Left ventricle myocardium inferior (tissue), 1 donor: Measurements from ENCODE around the gene TSPAN3. TPM values are rescaled to one million over a fixed set of nuclear protein-coding genes. Genes with fewer than 3 reads are reported as not detected.

Source experiments
- DNase-seq: peaks from one replicate; pipeline ENCODE4 v3.0.0-alpha.2; 2020
- H3K27ac ChIP-seq: fragments of 200-600 bp; replicated peaks from 2 replicates; pipeline ENCODE4 v1.8.0; 2021
- H3K27me3 ChIP-seq: fragments of 200-600 bp; 2 replicates; pipeline ENCODE4 v1.8.0; 2021; ENCODE audit warnings: low read depth
- H3K36me3 ChIP-seq: fragments of 200-600 bp; 2 replicates; pipeline ENCODE4 v1.8.0; 2021
- H3K4me1 ChIP-seq: fragments of 200-600 bp; 2 replicates; pipeline ENCODE4 v1.8.0; 2021
- H3K4me3 ChIP-seq: fragments of 200-600 bp; 2 replicates; pipeline ENCODE4 v1.8.0; 2021; ENCODE audit warnings: mild to moderate bottlenecking, moderate library complexity
- H3K9me3 ChIP-seq: fragments of 200-600 bp; replicated peaks from 2 replicates; pipeline ENCODE4 v1.8.0; 2021
- intact Hi-C: fragments of 100-400 bp; cut with micrococcal nuclease; formaldehyde crosslinking; loops from one replicate; pipeline ENCODE4 v1.11.0; 2022
- total RNA-seq: library from RNA; stranded (reverse); fragmentation: NEBNext Ultra II Directional; extraction: Animal tissue kit (Norgen Biotek cat#: 25700); gene quantifications from one replicate; pipeline ENCODE4 v1.2.1, GENCODE V29; 2021
- TF ChIP-seq, protein P1 (sequence below): fragments of 200-600 bp; IDR thresholded peaks from 2 replicates; pipeline ENCODE4 v1.8.0; 2021; ENCODE audit warnings: antibody characterized with exemption, mild to moderate bottlenecking, borderline replicate concordance
- donor health status: DM: no; HTN: yes; CAD: no; lungs with severe emphysema.

TSPAN3 gene
- total RNA-seq, 1 donor from 2014 or later, result 98.6 TPM

DNA sequence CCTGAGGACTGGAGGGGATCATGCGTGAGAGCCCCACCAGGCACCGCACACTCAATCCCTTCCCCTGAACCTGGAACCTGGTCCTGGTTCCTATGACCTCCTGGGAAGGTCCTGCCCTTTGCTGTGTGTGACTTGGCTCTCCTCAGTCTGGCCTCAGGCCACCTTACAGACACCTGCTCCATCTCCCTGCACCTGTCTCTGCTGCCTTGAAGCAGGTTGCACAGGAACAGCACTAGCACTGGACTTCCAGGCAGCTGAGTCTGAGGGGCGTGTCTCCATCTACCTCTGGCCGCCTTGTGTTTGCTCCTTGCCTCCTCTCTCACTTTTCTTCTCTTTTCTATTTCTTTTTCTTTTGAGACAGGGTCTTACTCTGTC, 60.6 kb downstream of the TSPAN3 start:
- intact Hi-C loops, result no loop called here
- H3K4me3 ChIP-seq, result no peak overlapping the region
- no peak for DNase-seq
- H3K4me1 ChIP-seq, result peaks cover 2% of the 10 kb centered on the region
- no peaks in the 10 kb centered on the region for H3K36me3 ChIP-seq
- H3K27me3 ChIP-seq, result no peaks in the 10 kb centered on the region
- no peaks in the 10 kb centered on the region for H3K9me3 ChIP-seq
- TF ChIP-seq, protein P1, sequence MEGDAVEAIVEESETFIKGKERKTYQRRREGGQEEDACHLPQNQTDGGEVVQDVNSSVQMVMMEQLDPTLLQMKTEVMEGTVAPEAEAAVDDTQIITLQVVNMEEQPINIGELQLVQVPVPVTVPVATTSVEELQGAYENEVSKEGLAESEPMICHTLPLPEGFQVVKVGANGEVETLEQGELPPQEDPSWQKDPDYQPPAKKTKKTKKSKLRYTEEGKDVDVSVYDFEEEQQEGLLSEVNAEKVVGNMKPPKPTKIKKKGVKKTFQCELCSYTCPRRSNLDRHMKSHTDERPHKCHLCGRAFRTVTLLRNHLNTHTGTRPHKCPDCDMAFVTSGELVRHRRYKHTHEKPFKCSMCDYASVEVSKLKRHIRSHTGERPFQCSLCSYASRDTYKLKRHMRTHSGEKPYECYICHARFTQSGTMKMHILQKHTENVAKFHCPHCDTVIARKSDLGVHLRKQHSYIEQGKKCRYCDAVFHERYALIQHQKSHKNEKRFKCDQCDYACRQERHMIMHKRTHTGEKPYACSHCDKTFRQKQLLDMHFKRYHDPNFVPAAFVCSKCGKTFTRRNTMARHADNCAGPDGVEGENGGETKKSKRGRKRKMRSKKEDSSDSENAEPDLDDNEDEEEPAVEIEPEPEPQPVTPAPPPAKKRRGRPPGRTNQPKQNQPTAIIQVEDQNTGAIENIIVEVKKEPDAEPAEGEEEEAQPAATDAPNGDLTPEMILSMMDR, result no peak
- no peak overlapping the region for H3K27ac ChIP-seq

DNA sequence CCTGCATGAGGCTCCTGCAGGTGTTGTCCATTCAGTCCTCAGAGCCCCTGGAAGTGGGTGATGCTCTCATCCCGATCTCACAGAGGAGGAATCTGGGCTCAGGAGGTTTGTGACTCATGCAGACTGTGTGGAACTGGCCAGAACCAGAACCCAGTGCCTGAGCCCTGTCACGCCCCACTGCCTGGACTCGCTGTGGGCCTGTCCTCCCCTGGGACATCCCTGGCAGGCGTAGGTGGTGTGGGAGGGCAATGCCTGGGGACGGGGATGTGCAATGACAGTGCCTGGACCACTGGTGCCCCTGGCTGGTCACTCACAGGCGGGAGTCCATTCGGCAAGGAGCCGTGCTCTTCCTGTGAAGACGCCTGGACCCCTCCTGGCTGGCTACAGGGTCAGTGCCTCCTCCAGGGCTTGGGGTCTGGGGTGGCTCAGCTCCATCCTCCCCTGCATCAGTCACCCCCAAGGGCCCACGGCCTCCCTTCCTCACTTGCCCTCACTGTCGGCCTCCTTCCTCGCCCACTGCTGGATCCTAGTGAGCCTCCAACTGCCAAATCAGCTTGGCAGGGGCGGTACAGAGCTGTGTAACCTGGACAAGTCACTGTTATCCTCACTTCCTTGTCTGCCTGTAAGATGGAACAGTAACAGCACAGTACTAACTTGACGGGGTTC, 61.1 kb downstream of the TSPAN3 start:
- H3K27ac ChIP-seq, result no peak overlapping the region
- TF ChIP-seq, protein P1, result no peak
- no peaks in the 10 kb centered on the region for H3K4me1 ChIP-seq
- H3K36me3 ChIP-seq, result no peaks in the 10 kb centered on the region
- no peaks in the 10 kb centered on the region for H3K27me3 ChIP-seq
- intact Hi-C loops, result no loop called here
- H3K9me3 ChIP-seq, result no peaks in the 10 kb centered on the region
- H3K4me3 ChIP-seq, result no peak overlapping the region
- DNase-seq, result no peak

DNA sequence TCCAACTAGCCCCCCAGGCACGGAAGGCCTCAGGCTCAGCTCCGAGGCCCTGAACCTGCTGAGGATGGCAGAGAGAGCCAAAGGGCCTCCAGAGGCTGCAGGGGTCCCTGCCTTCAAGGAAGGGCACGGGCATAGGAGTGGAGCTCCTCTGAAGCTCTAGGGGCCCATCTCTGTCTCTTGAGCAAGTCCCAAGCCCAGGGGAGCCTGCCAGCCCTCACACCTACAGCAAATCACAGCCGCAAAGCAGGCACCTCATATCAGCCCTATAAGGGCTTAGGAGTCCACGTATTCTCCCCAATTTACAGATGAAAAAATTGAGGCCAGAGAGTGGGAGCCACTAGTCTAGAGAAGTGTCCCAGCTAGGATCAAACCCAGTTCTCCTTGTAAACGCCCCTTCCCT, 61.7 kb downstream of the TSPAN3 start:
- H3K4me1 ChIP-seq, result no peaks in the 10 kb centered on the region
- no peak overlapping the region for H3K4me3 ChIP-seq
- TF ChIP-seq, protein P1, result no peak
- DNase-seq, result no peak
- H3K36me3 ChIP-seq, result no peaks in the 10 kb centered on the region
- intact Hi-C loops, result no loop called here
- H3K9me3 ChIP-seq, result no peaks in the 10 kb centered on the region
- no peak overlapping the region for H3K27ac ChIP-seq
- no peaks in the 10 kb centered on the region for H3K27me3 ChIP-seq

DNA sequence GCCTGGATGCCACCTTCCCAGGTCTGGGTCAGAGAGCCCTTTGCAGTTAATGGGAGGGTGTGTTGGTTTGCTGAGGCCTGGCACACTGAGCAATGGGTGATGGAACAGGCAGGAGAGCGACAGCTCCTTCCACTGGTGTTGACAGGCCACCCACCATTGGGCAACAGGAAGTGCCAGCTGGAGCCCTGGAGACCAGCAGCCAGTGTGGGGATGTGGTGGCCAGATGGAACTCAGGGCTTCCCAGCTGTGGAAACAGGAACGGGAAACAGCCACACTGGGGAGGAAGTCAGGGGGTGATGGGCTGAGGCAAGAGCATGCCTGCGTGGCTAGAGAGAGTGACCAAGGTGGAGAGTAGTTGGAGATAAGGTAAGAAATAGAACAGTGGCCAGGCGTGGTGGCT, 66.7 kb downstream of the TSPAN3 start:
- H3K9me3 ChIP-seq, result no peaks in the 10 kb centered on the region
- H3K36me3 ChIP-seq, result no peaks in the 10 kb centered on the region
- H3K27ac ChIP-seq, result peak overlapping the region; percentile 48
- no peaks in the 10 kb centered on the region for H3K27me3 ChIP-seq
- no peak overlapping the region for H3K4me3 ChIP-seq
- intact Hi-C loops, result no loop called here
- peak; percentile 66 for DNase-seq
- H3K4me1 ChIP-seq, result no peaks in the 10 kb centered on the region
- TF ChIP-seq, protein P1, result no peak

DNA sequence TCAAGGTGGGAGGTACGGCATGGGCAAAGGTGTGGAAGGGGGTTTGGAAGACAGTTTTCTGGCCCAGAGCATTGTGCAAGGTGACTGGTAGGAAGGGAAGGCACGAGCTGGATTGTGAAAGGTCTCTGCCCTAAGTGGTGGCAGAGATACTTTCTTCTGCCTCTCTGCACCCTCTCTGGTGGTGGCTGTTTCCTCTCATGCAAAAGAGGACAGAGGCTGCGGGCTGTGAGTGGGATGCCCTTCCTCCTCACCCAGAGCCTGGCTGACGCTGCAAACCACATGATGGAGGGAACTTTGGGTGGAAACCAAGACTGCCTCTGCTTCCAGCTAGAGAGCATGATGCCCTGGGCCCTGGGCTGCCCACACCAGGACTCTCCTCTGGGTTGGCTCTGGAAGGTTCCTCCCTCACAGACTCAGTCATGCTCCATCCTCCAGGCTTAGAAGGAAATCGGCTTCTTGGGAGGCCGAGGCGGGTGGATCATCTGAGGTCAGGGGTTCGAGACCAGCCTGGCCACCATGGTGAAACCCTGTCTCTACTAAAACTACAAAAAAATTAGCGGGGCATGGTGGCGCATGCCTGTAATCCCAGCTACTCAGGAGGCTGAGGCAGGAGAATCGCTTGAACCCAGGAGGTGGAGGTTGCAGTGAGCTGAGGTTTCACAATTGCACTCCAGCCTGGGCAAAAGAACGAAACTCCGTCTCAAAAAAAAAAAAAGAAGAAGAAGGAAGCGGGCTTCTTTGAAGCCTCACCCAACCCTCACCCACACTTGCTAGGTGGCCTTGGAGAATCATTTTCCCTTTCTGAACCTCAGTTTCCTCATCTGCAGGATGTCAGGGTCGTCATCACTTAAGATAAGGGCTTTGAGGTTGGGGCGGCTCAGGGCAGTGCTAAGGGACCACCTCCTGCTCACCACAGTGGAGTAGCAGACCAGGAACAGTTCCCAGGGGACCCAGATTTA, 67.7 kb downstream of the TSPAN3 start:
- H3K27me3 ChIP-seq, result no peaks in the 10 kb centered on the region
- no peaks in the 10 kb centered on the region for H3K9me3 ChIP-seq
- DNase-seq, result peak; percentile 44
- H3K4me3 ChIP-seq, result no peak overlapping the region
- intact Hi-C loops, result no loop called here
- peak overlapping the region; percentile 57 for H3K27ac ChIP-seq
- no peaks in the 10 kb centered on the region for H3K4me1 ChIP-seq
- H3K36me3 ChIP-seq, result no peaks in the 10 kb centered on the region
- TF ChIP-seq, protein P1, result no peak
